K562 (cell line): ENCODE results near the gene CSAD.

Source experiments
- E2F4 ChIP-seq: sonication (generic); formaldehyde crosslinking; IDR thresholded peaks from 2 replicates; pipeline ENCODE4 v1.8.0; 2022; ENCODE audit warnings: mild to moderate bottlenecking, low read depth, missing genetic modification reagents
- POLR2A ChIP-seq: fragments of 450-650 bp; conservative IDR thresholded peaks from 2 replicates; pipeline ENCODE4 v1.6.1; 2016
- ZNF695 ChIP-seq: fragments of 450-650 bp; formaldehyde crosslinking; IDR thresholded peaks from 2 replicates; pipeline ENCODE4 v1.4.0; 2020; ENCODE audit warnings: mild to moderate bottlenecking, moderate library complexity

- no peak for TF ChIP-seq E2F4 (CRISPR knock-in tag)
- no peak for TF ChIP-seq ZNF695
- TF ChIP-seq POLR2A = no peak
Observed at GRCh38 chr12:53199700-53200099, 19.0 kb upstream of the CSAD start.
